ENCODE results near the gene PTCD3. TPM values are rescaled to one million over a fixed set of nuclear protein-coding genes. Genes with fewer than 3 reads are reported as not detected.

Gene PTCD3
- total RNA-seq, 6 experiments from 2014 or later, result 59.5 to 75.4 (median 69.3) TPM

GRCh38 chr2:86175828-86176227 is 69.8 kb downstream of the PTCD3 start:
- Mint-ChIP-seq H3K4me1 (ENCODE audit: low read depth) (peaks cover 31% of the 10 kb centered on the region), H3K4me3 (no peak overlapping the region), H3K36me3 (ENCODE audit: low read depth) (peaks cover 11% of the 10 kb centered on the region; the same call in 1 of the 2 replicates)

GRCh38 chr2:86176597-86176996 is 70.6 kb downstream of the PTCD3 start:
- peaks cover 31% of the 10 kb centered on the region for H3K4me1 Mint-ChIP-seq (ENCODE audit: low read depth)
- H3K9me3 Mint-ChIP-seq, result no peaks in the 10 kb centered on the region
- peaks cover 11% of the 10 kb centered on the region; the same call in 1 of the 2 replicates for H3K36me3 Mint-ChIP-seq (ENCODE audit: low read depth)
- TF ChIP-seq CTCF (IDR thresholded peaks at IDR 0.05), result no peak
- no peaks in the 10 kb centered on the region for H3K27me3 Mint-ChIP-seq (ENCODE audit: insufficient read depth)
- DNase-seq, result peak; percentile 12
- peak overlapping the region; percentile 8; the same call in 1 of the 2 replicates for H3K27ac Mint-ChIP-seq
- peak overlapping the region; percentile 38; the same call in 1 of the 2 replicates for H3K4me3 Mint-ChIP-seq

More at GRCh38 chr2:86175828-86176227, 69.8 kb downstream of the PTCD3 start:
- no peak for DNase-seq
- Mint-ChIP-seq H3K27ac (no peak overlapping the region), H3K9me3 (no peaks in the 10 kb centered on the region), H3K27me3 (ENCODE audit: insufficient read depth) (no peaks in the 10 kb centered on the region)
- TF ChIP-seq CTCF (IDR thresholded peaks at IDR 0.05), result no peak

- Mint-ChIP-seq H3K9me3 (no peaks in the 10 kb centered on the region), H3K27me3 (ENCODE audit: insufficient read depth) (no peaks in the 10 kb centered on the region), H3K4me1 (ENCODE audit: low read depth) (peaks cover 46% of the 10 kb centered on the region), H3K4me3 (no peak overlapping the region), H3K36me3 (ENCODE audit: low read depth) (peaks cover 9% of the 10 kb centered on the region), H3K27ac (peak overlapping the region; percentile 14)
- no peak for DNase-seq
- no peak for TF ChIP-seq CTCF (IDR thresholded peaks at IDR 0.05)
These were observed 79.6 kb downstream of the PTCD3 start for GRCh38 chr2:86185517-86186212.

DNA sequence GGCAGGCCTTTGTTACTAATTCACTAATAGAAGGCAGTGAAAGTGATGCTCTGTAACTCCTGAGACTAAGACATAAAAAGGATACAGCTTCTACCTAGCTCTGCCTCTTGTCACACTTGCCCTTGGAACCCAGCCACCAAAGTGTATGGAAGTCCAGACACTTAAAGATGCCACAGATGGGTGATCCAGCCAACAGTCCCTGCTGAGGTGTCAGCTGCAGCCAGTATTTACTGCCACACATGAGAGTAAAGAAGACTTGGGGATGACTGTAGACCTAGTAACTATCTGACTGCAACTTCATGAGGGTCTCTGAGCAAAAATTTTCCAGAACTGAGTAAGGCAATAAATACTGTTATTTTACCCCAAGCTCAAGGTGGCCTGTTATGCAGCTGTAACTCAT is 80.4 kb downstream of the PTCD3 start:
- Mint-ChIP-seq H3K36me3 (ENCODE audit: low read depth) (peaks cover 9% of the 10 kb centered on the region), H3K27ac (peak overlapping the region; percentile 40; the same call in 1 of the 2 replicates), H3K27me3 (ENCODE audit: insufficient read depth) (no peaks in the 10 kb centered on the region), H3K4me1 (ENCODE audit: low read depth) (peaks cover 46% of the 10 kb centered on the region), H3K4me3 (no peak overlapping the region), H3K9me3 (no peaks in the 10 kb centered on the region)
- DNase-seq, result no peak
- no peak for TF ChIP-seq CTCF (IDR thresholded peaks at IDR 0.05)

DNA sequence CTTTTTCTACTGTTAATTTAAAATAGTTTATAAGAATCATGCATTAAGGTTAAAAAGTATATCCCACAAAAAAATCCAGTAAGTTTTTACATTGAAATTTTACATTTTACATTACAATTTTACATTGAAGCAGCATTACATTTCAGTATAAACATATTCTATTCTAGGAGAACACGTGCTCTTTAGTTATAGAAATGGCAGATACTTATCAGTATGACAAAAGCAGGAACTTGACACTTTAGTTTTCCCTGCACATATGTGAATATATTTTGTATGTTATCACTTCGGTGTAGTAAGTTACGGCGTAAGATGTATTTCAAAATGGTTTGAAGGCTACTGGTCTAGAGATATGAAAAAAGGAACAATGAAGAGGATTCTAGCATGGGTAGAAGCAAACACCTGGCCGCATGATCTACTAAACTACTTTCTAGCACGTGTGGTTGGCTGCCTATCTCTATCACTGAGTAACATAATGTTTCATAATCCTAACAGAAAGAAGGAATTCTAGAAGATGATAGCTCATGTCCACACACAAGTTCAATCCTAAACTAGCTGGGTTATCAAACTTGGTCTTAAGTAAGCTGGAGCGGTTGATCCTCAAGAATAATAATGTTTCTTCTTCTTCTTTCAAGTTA is 83.9 kb downstream of the PTCD3 start:
- H3K4me3 Mint-ChIP-seq, result no peak overlapping the region
- H3K9me3 Mint-ChIP-seq, result no peaks in the 10 kb centered on the region
- H3K36me3 Mint-ChIP-seq (ENCODE audit: low read depth), result peaks cover 13% of the 10 kb centered on the region
- no peak for DNase-seq
- H3K27me3 Mint-ChIP-seq (ENCODE audit: insufficient read depth), result no peaks in the 10 kb centered on the region
- H3K4me1 Mint-ChIP-seq (ENCODE audit: low read depth), result peaks cover 59% of the 10 kb centered on the region
- H3K27ac Mint-ChIP-seq, result peak overlapping the region; percentile 6; the same call in 1 of the 2 replicates
- no peak for TF ChIP-seq CTCF (IDR thresholded peaks at IDR 0.05)

Other genes starting within 250 kb of the PTCD3 start
- gene ST3GAL5, start 217.2 kb upstream of the PTCD3 start, total RNA-seq (2021; fragmentation: NEBNext Ultra II Directional; extraction: Animal tissue kit (Norgen Biotek cat#: 25700)), result 10 to 100 TPM; 12.7 to 17.4 (median 15.2) TPM
- gene POLR1A, start 349 bp upstream of the PTCD3 start, total RNA-seq (2021; fragmentation: NEBNext Ultra II Directional; extraction: Animal tissue kit (Norgen Biotek cat#: 25700)), result 10 to 100 TPM; 32.2 to 37.6 (median 34.8) TPM
- 10 to 100 TPM; 83.0 to 93.4 (median 87.6) TPM for gene IMMT, start 89.2 kb downstream of the PTCD3 start, total RNA-seq (2021; fragmentation: NEBNext Ultra II Directional; extraction: Animal tissue kit (Norgen Biotek cat#: 25700))
- gene MRPL35, start 93.2 kb downstream of the PTCD3 start, total RNA-seq (2021; fragmentation: NEBNext Ultra II Directional; extraction: Animal tissue kit (Norgen Biotek cat#: 25700)), result 10 to 100 TPM; 36.3 to 55.3 (median 46.6) TPM
- under 1 TPM; 0.07 to 0.23 (median 0.15) TPM for gene REEP1, start 231.4 kb downstream of the PTCD3 start, total RNA-seq (2021; fragmentation: NEBNext Ultra II Directional; extraction: Animal tissue kit (Norgen Biotek cat#: 25700))

Data from HFFc6 (cell line).